K562 (cell line): ENCODE data around the gene MFSD12. TPM values are rescaled to one million over a fixed set of nuclear protein-coding genes. Genes with fewer than 3 reads are reported as not detected.

ENCODE experiments used
- ATAC-seq: fragments of 200-7000 bp; cut with Tn5 transposase; 3 replicates; pipeline ENCODE4 v1.9.1; 2020; ENCODE audit warnings: moderate library complexity
- BruUV-seq: library from RNA; stranded (reverse); fragments of 400-500 nt; replicated peaks from 2 replicates; lab custom pipeline; 2021; lab: Mats Ljungman, UMichigan
- CTCF ChIA-PET: fragments of 300-600 bp; formaldehyde crosslinking; extraction: SDS; loops from one replicate; lab custom pipeline; 2021; ENCODE audit warnings: low intra/inter-chr PET ratio; lab: Yijun Ruan, JAX
- POLR2A ChIA-PET: fragments of 300-600, 350-650 bp; sonication (Branson Sonifier 250); formaldehyde crosslinking; extraction: SDS; loops from one replicate; lab custom pipeline; 2021; ENCODE audit warnings: antibody characterized with exemption, inconsistent platforms; lab: Yijun Ruan, JAX
- DNase-seq, 4 experiments: peaks; one replicate each; pipeline versions ENCODE4 v3.0.0 to v3.0.0-alpha.2; 2011 to 2018; ENCODE audit warnings: low spot score in 3 of 4, mixed read lengths in 3 of 4; ENCODE audit errors: extremely low read depth in 1 of 4
- FAIRE-seq: peaks from 2 replicates; lab custom pipeline; 2011; peaks lifted over from hg19 to GRCh38; lab: Jason Lieb, UNC
- H2AFZ ChIP-seq: 2 replicates; pipeline ENCODE4 v1.6.0; 2011; ENCODE audit warnings: low read depth, low read length, control low read depth, inconsistent platforms
- H3K27ac ChIP-seq: fragments of 200-600 bp; 3 replicates; pipeline ENCODE4 v1.8.0; 2011; ENCODE audit warnings: low read depth, mild to moderate bottlenecking, control low read depth, inconsistent platforms, low read length, moderate library complexity, mixed read lengths; ENCODE audit errors: extremely low read depth
- H3K27me3 ChIP-seq, 2 experiments: fragments of 300-600 bp in 1 of 2; 2 replicates in 1 of 2; 3 replicates in 1 of 2; pipeline versions ENCODE4 v1.6.0 to v1.8.0; 2011; ENCODE audit warnings: inconsistent platforms in 2 of 2, low read length in 2 of 2, mild to moderate bottlenecking in 1 of 2, mixed read lengths in 1 of 2, moderate library complexity in 1 of 2; ENCODE audit not compliant: control insufficient read depth in 2 of 2, insufficient read depth in 2 of 2
- H3K36me3 ChIP-seq: fragments of 300-600 bp; 3 replicates; pipeline ENCODE4 v1.8.0; 2011; ENCODE audit warnings: mild to moderate bottlenecking, low read length, inconsistent platforms; ENCODE audit not compliant: control insufficient read depth, insufficient read depth
- H3K4me1 ChIP-seq, 2 experiments: fragments of 200-600 bp in 1 of 2; replicated peaks in 1 of 2; 2 replicates in 1 of 2; 3 replicates in 1 of 2; pipeline versions ENCODE4 v1.5.1 to v1.8.0; 2011; ENCODE audit warnings: inconsistent platforms in 2 of 2, low read length in 2 of 2, mild to moderate bottlenecking in 1 of 2, mixed read lengths in 1 of 2, moderate library complexity in 1 of 2; ENCODE audit not compliant: control insufficient read depth in 2 of 2, insufficient read depth in 2 of 2
- H3K4me2 ChIP-seq: 2 replicates; pipeline ENCODE4 v1.6.1; 2011; ENCODE audit warnings: low read length, control low read depth, inconsistent platforms, mixed read lengths; ENCODE audit not compliant: insufficient read depth
- H3K4me3 ChIP-seq: fragments of 200-600 bp; sonication (generic), shearing (Covaris generic); 2 replicates; pipeline ENCODE4 v1.5.1; 2016; ENCODE audit warnings: control low read depth, inconsistent platforms
- H3K79me2 ChIP-seq: fragments of 200-600 bp; 3 replicates; pipeline ENCODE4 v1.8.0; 2011; ENCODE audit warnings: low read length, inconsistent platforms; ENCODE audit not compliant: control insufficient read depth, insufficient read depth
- H3K9ac ChIP-seq, 2 experiments: 2 replicates each; pipeline versions ENCODE4 v1.6.0 to v1.6.1; 2011; ENCODE audit warnings: low read depth in 2 of 2, low read length in 2 of 2, control low read depth in 1 of 2, inconsistent platforms in 1 of 2, mild to moderate bottlenecking in 1 of 2, mixed read lengths in 1 of 2; ENCODE audit not compliant: insufficient read depth in 1 of 2
- H3K9me1 ChIP-seq: one replicate; pipeline ENCODE4 v1.6.0; 2011; ENCODE audit warnings: inconsistent platforms, mild to moderate bottlenecking, low read length, moderate library complexity; ENCODE audit not compliant: control insufficient read depth, insufficient read depth
- H3K9me3 ChIP-seq: replicated peaks from 2 replicates; pipeline ENCODE4 v1.5.1; 2011; ENCODE audit warnings: low read depth, low read length, inconsistent platforms; ENCODE audit not compliant: control insufficient read depth, insufficient read depth
- H4K20me1 ChIP-seq: replicated peaks from 2 replicates; pipeline ENCODE4 v1.6.1; 2011; ENCODE audit warnings: low read length, inconsistent platforms, mixed read lengths; ENCODE audit not compliant: control insufficient read depth, insufficient read depth
- MCM5 ChIP-seq: fragments of 450-650 bp; IDR thresholded peaks from 2 replicates; pipeline ENCODE4 v1.6.1; 2016; ENCODE audit warnings: low read depth
- POLR2AphosphoS5 ChIP-seq: IDR thresholded peaks from 2 replicates; pipeline ENCODE4 v1.6.1; 2011; ENCODE audit warnings: mild to moderate bottlenecking, low read depth, low read length, moderate library complexity; ENCODE audit not compliant: control insufficient read depth, insufficient read depth
- RAD21 ChIP-seq, 2 experiments: fragments of 250-450 bp in 1 of 2; fragments of 450-650 bp in 1 of 2; sonication (Bioruptor Pico) in 1 of 2; formaldehyde crosslinking in 1 of 2; IDR thresholded peaks in 1 of 2; conservative IDR thresholded peaks in 1 of 2; 2 replicates each; pipeline versions ENCODE4 v1.4.0 to v1.8.0; 2020 to 2022; ENCODE audit warnings: mild to moderate bottlenecking in 2 of 2, moderate library complexity in 1 of 2
- RBFOX2 ChIP-seq: fragments of 200-400 bp; formaldehyde crosslinking; IDR thresholded peaks from 2 replicates; pipeline ENCODE4 v1.6.1; 2017; ENCODE audit warnings: low read depth, mild to moderate bottlenecking, low read length, moderate library complexity
- SAP30 ChIP-seq: fragments of 200-600 bp; sonication (generic); IDR thresholded peaks from 2 replicates; pipeline ENCODE4 v1.6.1; 2012; ENCODE audit warnings: borderline replicate concordance, low read depth, mild to moderate bottlenecking, moderate library complexity, low read length, control low read depth, inconsistent platforms; ENCODE audit not compliant: insufficient read depth, poor library complexity, severe bottlenecking
- TEAD4 ChIP-seq, 2 experiments: sonication (generic) in 1 of 2; formaldehyde crosslinking in 1 of 2; IDR thresholded peaks; 2 replicates each; pipeline versions ENCODE4 v1.6.1 to v1.8.0; 2012 to 2022; ENCODE audit warnings: borderline replicate concordance in 1 of 2, inconsistent platforms in 1 of 2, low read length in 1 of 2, mild to moderate bottlenecking in 1 of 2, missing genetic modification reagents in 1 of 2
- ZC3H8 ChIP-seq: fragments of 450-650 bp; IDR thresholded peaks from 2 replicates; pipeline ENCODE4 v1.6.1; 2017
- ZFP36 ChIP-seq: fragments of 150-350 bp; IDR thresholded peaks from 2 replicates; pipeline ENCODE4 v1.6.1; 2018; ENCODE audit warnings: low read length, low read depth; ENCODE audit not compliant: partially characterized antibody
- ZNF121 ChIP-seq: sonication (generic); formaldehyde crosslinking; conservative IDR thresholded peaks from 2 replicates; pipeline ENCODE4 v1.8.0; 2022; ENCODE audit warnings: missing genetic modification reagents
- ZNF23 ChIP-seq: fragments of 250-450 bp; sonication (Bioruptor Pico); IDR thresholded peaks from 2 replicates; pipeline ENCODE4 v1.4.0; 2020; ENCODE audit warnings: mild to moderate bottlenecking
- ZNF830 ChIP-seq: fragments of 250-450 bp; sonication (Bioruptor Pico); IDR thresholded peaks from 2 replicates; pipeline ENCODE4 v1.5.0; 2021; ENCODE audit warnings: mild to moderate bottlenecking
- WGBS: fragments of 100-300 bp; shearing (Covaris generic); methylation state at CpG from one replicate; pipeline ENCODE4 v1.1.6; 2016; ENCODE audit warnings: low coverage, mixed read lengths; ENCODE audit not compliant: insufficient coverage; ENCODE audit errors: missing lambda C conversion rate; 5-methylcytosine and 5-hydroxymethylcytosine counted together
- in situ Hi-C: fragments of 300-500 bp; cut with MboI; formaldehyde crosslinking; loops from 4 replicates; pipeline ENCODE4 v1.15.0; 2018; ENCODE audit warnings: inconsistent platforms, mixed read lengths
- intact Hi-C: fragments of 100-400 bp; cut with micrococcal nuclease; formaldehyde crosslinking; loops from 2 replicates; pipeline ENCODE4 v1.14.2; 2022
- polyA plus RNA-seq, 8 experiments: library from polyadenylated mRNA; depleted of rRNA in 4 of 8; stranded (reverse) in 5 of 8; unstranded in 3 of 8; fragments of >200 nt; fragmentation: Nextera tagmentation in 2 of 8; fragmentation: Illumina TruSeq in 1 of 8; extraction: Ambion mirVana in 2 of 8; extraction: Trizol in 1 of 8; gene quantifications; 2 replicates each; pipeline versions ENCODE4 v1.2.1 to v1.2.3, GENCODE V29; 2011 to 2014; ENCODE audit warnings: inconsistent platforms in 1 of 8, missing spikeins in 1 of 8
- total RNA-seq, 7 experiments: library from RNA; depleted of rRNA in 6 of 7; stranded (reverse); fragments of >200 nt in 6 of 7; fragmentation: Illumina TruSeq in 2 of 7; extraction: Trizol in 2 of 7; gene quantifications; 2 replicates each; pipeline versions ENCODE4 v1.2.1 to v1.2.3, GENCODE V29; 2011 to 2021; ENCODE audit warnings: low replicate concordance in 1 of 7
- TF ChIP-seq, protein P1 (sequence below): sonication (generic); formaldehyde crosslinking; IDR thresholded peaks from 2 replicates; pipeline ENCODE4 v1.8.0; 2022; ENCODE audit warnings: missing genetic modification reagents, mild to moderate bottlenecking, moderate library complexity, borderline replicate concordance

MFSD12 gene
- total and polyA plus RNA-seq, 9 of the 15 experiments (the other 6 are each of a cell fraction or from before 2014, with no cell fraction given), result 0.69 to 112 (median 31.8) TPM

DNA sequence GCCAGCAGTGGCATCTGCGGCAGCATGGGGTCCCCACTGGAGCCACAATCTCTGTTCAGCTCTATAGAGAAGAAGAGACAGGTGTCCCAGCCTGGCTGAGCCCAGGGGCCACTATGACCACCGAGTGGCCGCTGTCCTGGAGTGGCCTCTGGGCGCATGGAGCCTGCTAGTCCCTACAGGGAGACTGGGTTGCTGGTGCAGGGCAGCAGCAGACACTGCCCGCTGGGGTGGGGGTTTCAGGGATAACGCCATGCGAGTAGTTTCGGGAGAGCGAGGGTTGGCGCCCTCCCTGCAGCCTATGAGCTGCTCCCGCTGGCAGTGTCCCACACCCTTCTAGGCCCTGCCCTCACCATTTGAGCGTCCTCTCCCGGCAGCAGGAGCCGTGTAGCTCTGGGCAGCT, 29.3 kb downstream of the MFSD12 start:
- no peak for TF ChIP-seq ZC3H8
- TF ChIP-seq POLR2AphosphoS5, result 0 out of 2 replicates have a peak, but pooled peaks have one; percentile 22
- no TSS peak for BruUV-seq

GRCh38 chr19:3527238-3527910, 30.0 kb downstream of the MFSD12 start:
- peak overlapping the region in 1 of 2 experiments; percentile 17; a peak in 1 of 4 replicates for H3K9ac ChIP-seq
- no peak overlapping the region for H2AFZ ChIP-seq
- ChIA-PET POLR2A (interaction anchor here (0.6 to 1.8 kb wide), 6 partner anchors 8 to 106 kb away, joined by 3 to 6 read pairs (median 3); no protein-coding TSS in a partner anchor), CTCF (no interaction called here)
- H3K79me2 ChIP-seq, result peaks cover 14% of the 10 kb centered on the region
- no peak overlapping the region for H3K27ac ChIP-seq
- H3K4me2 ChIP-seq, result no peak overlapping the region
- H3K36me3 ChIP-seq, result peaks cover 67% of the 10 kb centered on the region; the same call in 1 of the 3 replicates
- no peaks in the 10 kb centered on the region for H3K27me3 ChIP-seq
- peaks cover 2% of the 10 kb centered on the region for H3K9me1 ChIP-seq
- peak; percentile 69 for TF ChIP-seq ZNF121 (CRISPR knock-in tag)
- peak; percentile 90 for TF ChIP-seq ZFP36
- no peak for TF ChIP-seq ZNF23 (CRISPR knock-in tag)
- TF ChIP-seq, protein P1, sequence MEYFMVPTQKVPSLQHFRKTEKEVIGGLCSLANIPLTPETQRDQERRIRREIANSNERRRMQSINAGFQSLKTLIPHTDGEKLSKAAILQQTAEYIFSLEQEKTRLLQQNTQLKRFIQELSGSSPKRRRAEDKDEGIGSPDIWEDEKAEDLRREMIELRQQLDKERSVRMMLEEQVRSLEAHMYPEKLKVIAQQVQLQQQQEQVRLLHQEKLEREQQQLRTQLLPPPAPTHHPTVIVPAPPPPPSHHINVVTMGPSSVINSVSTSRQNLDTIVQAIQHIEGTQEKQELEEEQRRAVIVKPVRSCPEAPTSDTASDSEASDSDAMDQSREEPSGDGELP (CRISPR knock-in tag), result peak; percentile 30; the same call in 1 of the 2 replicates
- TF ChIP-seq SAP30, result no peak
- TF ChIP-seq TEAD4 (IDR thresholded peaks at IDR 0.05; ENCODE audit: low read length), result no peak
- TF ChIP-seq TEAD4 (CRISPR knock-in tag; IDR thresholded peaks at IDR 0.05; ENCODE audit: borderline replicate concordance), result no peak
- no peak for TF ChIP-seq ZNF830 (CRISPR knock-in tag)
- TF ChIP-seq RAD21 (CRISPR knock-in tag; conservative IDR thresholded peaks at IDR 0.05 in 1 of 2, IDR thresholded peaks at IDR 0.05 in 1 of 2), result no peak
- 0 out of 2 replicates have a peak, but pooled peaks have one; percentile 19 for TF ChIP-seq RBFOX2
- no peak for TF ChIP-seq MCM5
- intact Hi-C loops, result no loop called here
- FAIRE-seq (no peak), DNase-seq (no peak), ATAC-seq (no peak)
- H4K20me1 ChIP-seq, result peaks cover 7% of the 10 kb centered on the region; the same call in 1 of the 2 replicates
- no peaks in the 10 kb centered on the region for H3K9me3 ChIP-seq
- BruUV-seq, result no TSS peak
- in situ Hi-C loops, result no loop called here
- H3K4me1 ChIP-seq, result peaks cover 0 to 46% of the 10 kb centered on the region in 2 experiments; a peak in 2 of 5 replicates
- H3K4me3 ChIP-seq, result no peak overlapping the region
- WGBS, result 94% methylated on average over 17 of the region's 21 CpGs

More for the DNA sequence above, 29.3 kb downstream of the MFSD12 start:
- peaks cover 7% of the 10 kb centered on the region; the same call in 1 of the 2 replicates for H4K20me1 ChIP-seq
- ATAC-seq, result no peak
- in situ Hi-C loops, result no loop called here
- ChIA-PET POLR2A (interaction anchor here (0.6 to 1.8 kb wide), 5 partner anchors 8 to 1113 kb away, joined by 3 to 6 read pairs (median 3); no protein-coding TSS in a partner anchor), CTCF (no interaction called here)
- 96% methylated on average over 13 of the region's 14 CpGs for WGBS
- peaks cover 70% of the 10 kb centered on the region; the same call in 1 of the 3 replicates for H3K36me3 ChIP-seq
- H3K79me2 ChIP-seq, result peaks cover 7% of the 10 kb centered on the region; the same call in 2 of the 3 replicates
- H3K27me3 ChIP-seq, result no peaks in the 10 kb centered on the region
- no peak for FAIRE-seq
- H3K9me1 ChIP-seq, result peaks cover 2% of the 10 kb centered on the region
- H3K27ac ChIP-seq, result no peak overlapping the region
- no peak for DNase-seq
- H3K9ac ChIP-seq, result no peak overlapping the region; a peak in 1 of 4 replicates
- no peak overlapping the region for H3K4me3 ChIP-seq
- H2AFZ ChIP-seq, result no peak overlapping the region
- intact Hi-C loops, result no loop called here
- H3K4me2 ChIP-seq, result no peak overlapping the region
- no peaks in the 10 kb centered on the region for H3K9me3 ChIP-seq
- peaks cover 0 to 40% of the 10 kb centered on the region in 2 experiments; a peak in 2 of 5 replicates for H3K4me1 ChIP-seq
